TTC549 (cell line): Measurements from ENCODE around the gene PBRM1.

Source experiments
- FAIRE-seq: peaks from 2 replicates; lab custom pipeline; 2012; peaks lifted over from hg19 to GRCh38; lab: Jason Lieb, UNC

Gene PBRM1

DNA sequence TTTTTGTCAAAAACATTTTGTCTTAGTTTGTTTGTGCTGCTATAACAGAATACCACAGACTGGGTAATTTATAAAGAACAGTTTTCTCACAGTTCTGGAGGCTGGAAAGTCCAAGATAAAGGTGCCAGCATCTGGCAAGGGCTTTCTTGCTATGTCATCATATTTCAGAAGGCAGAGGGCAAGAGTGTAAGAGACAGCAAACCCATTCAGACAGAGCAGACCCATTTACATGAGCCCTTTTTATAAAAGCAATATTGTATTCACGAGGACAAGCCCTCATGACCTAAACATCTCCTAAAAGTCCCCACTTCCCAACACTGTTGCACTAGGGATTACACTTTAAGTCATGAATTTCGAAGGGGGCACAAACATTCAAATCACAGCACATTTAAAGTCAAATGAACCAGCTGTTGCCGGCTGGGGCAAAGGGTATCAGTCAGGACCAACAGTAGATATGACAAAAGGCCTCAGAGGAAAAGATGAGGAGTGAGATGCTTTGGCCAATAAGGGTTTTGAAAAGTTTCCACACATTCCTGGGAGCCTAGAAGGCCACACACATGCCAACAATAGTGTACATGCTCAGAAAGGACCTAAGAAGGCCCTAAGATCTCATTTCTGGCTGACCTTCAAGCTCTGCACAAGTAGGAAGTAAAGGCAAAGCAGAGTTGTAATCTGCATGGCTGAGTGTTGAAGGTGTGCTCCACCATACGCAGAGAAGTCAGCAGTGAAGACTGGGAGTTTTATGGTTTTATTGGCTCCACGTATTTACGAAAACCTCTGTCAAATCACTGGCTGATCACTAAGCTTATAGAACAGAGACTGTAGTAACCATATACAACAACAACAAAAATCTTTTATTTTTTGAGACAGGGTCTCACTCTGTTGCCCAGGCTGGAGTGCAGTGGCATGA, 111.4 kb downstream of the PBRM1 start:
- FAIRE-seq, result no peak

DNA sequence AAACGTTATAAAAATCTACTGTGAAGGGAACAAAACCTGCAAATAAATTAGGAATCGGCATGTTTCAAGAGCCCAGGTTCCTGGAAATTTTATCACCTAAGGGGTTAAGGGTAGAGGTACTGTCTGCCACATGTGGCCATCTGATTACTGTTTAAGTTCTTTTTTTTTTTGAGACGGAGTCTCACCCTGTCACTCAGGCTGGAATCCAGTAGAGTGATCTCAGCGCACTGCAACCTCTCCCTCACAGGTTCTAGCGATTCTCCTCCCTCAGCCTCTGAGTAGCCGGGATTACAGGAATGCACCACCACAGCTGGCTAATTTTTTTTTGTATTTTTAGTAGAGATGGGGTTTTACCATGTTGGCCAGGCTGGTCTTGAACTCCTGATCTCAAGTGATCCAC, 113.5 kb downstream of the PBRM1 start:
- FAIRE-seq, result no peak

DNA sequence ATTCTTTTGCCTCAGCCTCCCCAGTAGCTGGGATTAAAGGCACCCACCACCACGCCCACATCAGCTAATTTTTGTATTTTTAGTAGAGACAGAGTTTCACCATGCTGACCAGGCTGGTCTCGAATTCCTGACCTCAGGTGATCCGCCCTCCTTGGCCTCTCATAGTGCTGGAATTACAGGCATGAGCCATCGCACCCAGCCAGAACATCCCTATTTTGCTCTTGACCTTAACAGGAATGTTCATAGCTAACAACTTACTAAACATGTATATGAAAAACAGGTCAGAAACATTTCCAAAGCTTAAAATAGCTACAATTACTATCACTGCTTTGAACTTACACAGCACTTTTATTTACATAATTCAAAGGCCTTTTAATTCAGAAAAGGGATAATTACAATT, 115.6 kb downstream of the PBRM1 start:
- no peak for FAIRE-seq

DNA sequence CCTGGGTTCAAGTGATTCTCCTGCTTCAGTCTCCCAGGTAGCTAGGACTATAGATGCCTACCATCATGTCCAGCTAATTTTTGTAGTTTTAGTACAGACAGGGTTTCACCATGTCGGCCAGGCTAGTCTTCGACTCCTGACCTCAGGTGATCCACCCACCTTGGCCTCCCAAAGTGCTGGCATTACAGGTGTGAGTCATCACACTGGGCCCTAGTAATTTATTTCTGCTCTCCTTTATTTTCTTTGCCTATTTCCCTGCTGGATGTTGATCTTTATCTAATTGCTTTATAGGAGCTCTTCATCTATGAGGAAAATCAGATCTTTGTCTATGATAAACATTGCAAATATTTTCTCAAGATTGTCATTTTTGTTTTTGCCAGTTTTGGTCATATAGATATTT, 117.6 kb downstream of the PBRM1 start:
- no peak for FAIRE-seq

DNA sequence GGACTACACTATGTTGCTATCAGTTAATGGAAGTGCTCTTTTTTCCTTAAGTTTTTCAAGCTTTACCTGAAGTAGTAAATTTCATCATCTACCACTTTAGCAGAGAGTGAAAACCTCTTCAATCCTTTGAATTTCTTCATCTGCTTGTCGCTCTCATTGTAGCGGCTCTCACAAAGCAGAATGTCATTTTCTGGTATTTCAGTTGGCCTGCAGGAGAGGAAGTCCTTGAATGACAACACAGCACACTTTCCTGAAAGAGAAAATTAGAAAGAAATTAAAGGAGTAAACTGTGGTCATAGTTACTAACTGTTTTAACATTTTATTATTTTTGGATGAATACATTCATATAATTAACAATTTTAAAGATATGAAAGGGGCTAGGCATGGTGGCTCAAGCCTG, 121.7 kb downstream of the PBRM1 start:
- no peak for FAIRE-seq

DNA sequence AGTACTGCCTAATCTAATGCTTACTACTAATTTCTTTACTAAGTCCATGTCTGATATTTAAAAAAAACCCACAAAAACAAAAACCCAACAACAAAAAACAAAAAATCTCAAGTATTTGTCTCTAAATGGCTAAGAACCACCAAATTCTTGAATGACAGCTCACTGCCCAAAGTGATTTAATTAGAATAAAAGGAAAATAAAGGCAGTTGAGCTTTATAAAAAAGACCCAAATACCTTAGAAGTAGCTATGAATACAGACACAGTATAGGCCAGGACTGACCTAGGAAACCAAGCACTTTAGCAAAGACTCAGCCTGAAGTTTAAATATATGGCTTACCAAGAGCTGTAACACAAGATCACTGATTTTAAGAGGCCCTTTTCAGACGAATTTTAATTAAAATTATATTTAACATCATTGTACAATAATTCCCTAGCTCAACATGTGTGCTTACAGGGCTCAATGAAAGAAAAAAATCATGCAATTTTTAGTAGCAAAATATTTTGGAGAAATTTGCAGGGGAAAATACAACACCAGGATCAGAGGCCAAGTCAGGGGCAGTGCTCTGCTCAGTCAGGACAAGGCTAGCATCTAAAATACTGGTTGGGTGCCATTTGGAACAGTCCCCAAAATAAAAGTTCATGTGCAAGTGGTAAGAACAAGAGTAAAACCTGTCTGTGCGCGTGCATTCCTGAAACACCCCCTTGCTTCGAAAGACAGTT, 124.5 kb downstream of the PBRM1 start:
- no peak for FAIRE-seq

DNA sequence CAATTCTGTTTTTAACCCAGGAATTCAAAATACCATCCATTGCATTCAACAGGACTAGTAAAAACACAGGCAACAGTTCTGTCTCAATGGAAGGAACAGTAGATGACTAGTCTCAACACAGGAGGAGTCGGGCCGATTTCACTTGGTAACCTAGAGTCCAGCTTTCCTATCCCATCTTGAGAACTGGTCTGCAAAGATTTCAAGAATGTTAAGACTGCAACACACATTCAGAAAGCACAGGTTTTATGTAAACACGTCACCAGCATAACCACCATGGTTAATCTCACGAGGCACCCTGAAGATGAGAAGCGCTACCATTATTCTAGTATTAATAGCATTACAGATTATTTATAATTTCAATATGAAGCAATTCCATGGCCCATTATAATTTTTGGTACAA, 127.3 kb downstream of the PBRM1 start:
- no peak for FAIRE-seq

DNA sequence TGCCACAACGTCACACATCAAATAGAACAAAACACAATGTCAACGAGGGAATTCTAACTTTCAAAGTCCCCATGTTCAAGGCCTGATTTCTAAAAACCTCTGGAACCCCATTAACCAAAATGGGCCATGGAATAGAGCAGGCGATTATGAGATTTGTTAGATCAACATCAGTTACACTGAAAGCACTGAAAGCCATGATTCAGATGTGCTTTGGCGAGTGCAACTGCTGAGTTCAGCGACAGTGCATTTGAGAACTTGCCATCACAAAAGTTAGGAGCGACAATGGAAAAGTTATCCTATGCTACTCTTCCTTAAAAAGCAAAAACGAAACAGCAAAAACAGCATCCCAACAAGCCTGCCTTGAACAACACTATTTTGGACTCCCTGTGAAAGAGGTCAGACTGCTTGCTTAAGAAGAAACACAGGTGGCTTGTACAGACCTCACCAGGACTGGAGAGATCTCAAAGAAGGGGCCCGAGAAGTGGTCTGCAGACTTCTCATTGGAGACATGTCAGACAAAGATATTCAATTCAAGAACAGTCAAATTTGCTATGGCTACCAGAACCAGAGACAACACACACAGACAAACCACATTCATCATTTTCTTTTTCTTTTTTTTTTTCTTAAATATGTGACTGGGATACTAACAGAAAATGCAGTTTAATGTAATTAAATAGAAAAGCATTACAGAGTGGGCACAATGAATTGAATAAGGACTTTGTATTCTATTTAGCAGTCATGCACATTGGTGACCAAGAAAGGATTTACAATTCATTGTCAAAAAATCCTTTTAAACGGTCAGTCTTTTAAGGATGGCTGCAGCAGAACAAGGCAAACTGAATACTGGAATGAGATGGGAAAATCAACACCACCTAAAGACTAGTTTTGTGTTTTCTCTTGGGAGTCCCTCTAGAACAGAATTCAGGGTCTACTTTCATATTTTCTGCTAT, 128.4 kb downstream of the PBRM1 start:
- no peak for FAIRE-seq

DNA sequence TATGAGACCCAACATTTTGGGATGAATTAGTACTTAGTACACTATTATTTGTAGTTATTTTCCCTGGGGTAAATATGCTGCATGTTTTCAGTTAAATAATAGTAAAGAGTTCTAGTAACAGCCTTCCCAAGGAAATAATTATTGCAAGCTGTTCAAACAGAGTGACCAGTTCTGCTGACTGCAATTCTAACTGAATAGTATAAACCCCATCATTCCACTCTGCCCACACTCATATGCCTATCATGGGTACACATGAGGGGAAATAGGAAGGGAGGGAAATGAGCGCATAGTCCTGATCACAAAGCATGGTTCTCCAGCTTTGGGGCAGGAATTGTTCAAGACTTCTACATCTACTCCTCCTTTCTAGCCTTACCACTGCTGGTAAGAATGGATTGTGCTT, 130.7 kb downstream of the PBRM1 start:
- no peak for FAIRE-seq

DNA sequence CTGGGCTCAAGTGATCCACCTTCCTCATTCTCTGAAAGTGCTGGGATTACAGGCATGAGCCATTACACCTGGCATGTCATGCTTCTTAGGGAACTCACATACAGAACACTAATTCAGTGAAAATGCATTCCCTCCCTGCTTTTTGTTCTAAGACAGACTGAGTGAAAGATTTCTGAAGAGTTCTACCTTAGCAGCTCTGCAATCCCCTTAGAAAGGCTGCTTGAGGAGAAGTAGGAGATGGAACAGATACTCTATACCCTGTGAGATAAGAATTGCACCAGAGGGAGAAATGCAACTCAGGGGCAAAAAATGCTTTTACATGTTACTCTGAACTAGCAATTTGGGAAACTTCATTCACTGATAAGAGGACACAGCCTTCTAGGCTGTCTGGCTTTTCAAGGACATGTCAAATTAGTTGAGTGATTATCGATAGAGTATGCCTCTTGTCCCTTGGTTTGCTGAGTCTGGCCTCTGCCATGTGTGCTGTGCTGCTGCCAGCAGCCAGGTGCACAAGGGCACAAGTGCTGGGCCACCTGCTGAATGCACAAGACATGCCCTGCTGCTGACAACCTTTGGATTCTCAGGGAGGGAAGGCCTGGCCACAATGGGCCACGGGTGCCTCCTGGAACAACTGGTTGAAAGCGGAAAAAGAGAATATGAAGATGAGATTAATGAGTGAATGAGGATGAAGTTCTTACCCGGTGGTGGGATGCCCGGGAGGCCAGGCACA, 131.5 kb downstream of the PBRM1 start:
- no peak for FAIRE-seq

DNA sequence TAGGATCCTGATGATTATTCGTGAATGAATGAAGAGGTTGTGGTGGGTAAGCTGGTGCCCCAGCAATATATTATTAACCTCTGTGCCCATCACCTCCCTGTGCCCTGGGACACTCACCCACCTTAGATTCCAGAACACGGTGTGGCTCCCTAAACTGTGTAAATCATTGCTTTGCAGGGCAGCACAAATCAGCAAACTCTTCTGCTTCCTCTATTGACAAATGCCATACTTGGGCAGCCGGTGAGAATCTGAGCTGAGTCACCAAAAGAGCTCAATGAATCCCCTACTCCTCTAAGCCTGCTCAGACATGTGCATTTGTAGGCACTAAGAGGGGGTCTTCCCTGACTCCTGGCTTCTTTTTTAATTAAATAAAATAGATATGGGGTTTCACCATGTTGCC, 133.6 kb downstream of the PBRM1 start:
- no peak for FAIRE-seq

DNA sequence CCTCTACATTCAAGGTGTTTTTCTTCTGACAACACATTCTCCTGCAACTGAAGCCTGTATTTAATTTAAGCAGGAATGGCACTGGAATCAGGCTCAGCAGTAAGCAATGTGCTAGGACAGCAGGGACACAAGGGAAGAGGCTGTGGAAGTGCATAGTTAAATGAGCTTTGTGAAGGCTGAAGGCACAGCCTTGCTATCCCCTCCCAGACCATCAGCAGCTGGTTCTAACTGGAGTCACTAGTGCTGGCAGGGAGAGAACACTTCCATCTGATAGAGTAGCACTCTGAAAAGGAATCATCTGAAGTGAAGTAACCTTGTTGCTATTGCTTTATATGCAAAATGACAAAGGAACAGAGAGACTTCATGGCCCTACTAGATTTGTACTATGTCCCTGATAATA, 134.6 kb downstream of the PBRM1 start:
- FAIRE-seq, result no peak

DNA sequence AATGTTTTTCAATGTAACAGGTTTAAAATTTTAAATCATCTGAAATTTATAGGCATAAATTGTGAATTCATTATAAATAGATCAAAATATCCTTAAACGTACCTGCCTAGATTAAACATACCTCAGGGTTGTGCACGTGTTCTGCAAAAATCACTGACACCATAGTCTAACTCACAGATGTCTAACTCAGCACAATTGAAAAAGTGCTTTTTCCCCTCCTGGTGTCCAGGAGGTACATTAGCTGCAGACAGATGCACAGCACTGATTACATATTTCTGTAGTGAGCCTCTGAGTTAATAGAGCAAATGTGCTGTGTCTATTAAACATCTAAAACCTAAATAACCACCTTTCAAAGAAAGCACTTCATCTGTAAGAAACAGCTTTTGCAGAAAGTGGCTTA, 138.6 kb downstream of the PBRM1 start:
- no peak for FAIRE-seq

DNA sequence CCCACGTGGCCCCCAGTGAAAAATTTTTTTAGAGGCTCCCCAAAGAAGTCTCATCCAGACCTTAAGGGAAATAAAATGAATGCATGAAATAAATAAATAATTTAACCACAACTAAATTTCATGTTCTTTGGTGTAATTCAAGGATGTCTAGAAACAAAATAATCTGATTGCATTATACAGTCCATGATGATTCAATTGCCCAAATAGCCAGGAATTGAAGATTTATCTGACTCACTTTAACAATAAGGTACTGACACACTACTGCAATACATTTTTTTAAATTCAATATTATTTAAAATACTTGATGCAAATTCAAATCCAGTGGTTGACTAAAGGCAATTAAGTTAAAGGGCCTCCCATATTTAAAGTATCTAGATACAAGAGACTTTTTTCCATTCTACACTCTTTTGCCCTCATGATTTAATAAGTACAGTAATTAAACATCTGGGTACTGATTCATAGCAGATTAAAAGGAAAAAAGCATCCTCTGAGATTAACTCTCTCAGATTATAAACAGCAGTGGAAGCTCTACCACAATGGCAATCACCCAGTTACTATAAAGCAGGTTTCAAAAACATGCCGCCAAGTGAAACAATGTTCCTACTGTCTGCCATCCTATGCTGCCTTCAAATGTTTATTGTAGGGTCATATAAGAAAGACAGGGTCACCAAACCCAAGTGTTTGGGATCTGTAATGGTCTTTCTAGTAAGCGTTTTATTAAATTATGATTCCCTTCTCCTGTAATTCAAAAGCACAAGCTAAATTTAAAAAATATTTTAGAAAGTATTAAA, 139.4 kb downstream of the PBRM1 start:
- no peak for FAIRE-seq

DNA sequence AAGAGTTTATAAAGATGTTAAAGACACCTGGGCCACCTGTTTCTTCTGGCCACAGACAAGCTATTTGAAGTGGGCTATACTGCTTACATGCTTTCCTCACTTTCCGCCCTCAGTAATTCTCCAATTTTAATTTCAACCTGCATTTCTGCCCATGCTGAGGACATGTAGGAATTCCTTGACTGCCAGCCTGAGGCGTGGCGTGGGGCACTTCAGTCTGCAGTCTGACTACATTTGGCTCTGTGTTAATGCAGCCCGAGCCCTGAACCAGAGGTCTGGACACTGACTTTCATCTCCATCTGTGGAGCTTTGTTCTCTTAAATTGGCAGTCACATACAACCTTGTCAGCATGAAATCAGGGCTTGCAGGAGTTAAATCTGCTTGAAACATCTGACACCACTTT, 140.8 kb downstream of the PBRM1 start:
- FAIRE-seq, result no peak

DNA sequence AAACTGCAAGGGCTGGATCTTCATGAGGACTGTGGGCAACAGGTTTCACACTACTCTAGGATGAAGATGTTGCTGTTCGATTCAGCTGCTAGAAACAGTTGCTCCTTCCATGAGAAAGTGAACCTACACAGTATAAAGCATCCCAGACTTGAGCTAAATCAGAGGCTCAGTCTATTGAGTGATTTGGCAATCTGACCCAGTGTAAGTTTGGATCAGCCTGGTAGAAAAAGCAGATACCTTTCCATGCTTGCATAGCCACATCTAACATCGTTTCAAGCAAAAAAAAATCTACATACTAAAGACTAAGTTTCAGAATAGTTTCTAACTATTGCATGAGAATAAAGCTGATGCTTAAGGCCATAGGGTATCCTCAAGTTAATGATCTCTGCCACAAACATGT, 144.7 kb downstream of the PBRM1 start:
- FAIRE-seq, result no peak

DNA sequence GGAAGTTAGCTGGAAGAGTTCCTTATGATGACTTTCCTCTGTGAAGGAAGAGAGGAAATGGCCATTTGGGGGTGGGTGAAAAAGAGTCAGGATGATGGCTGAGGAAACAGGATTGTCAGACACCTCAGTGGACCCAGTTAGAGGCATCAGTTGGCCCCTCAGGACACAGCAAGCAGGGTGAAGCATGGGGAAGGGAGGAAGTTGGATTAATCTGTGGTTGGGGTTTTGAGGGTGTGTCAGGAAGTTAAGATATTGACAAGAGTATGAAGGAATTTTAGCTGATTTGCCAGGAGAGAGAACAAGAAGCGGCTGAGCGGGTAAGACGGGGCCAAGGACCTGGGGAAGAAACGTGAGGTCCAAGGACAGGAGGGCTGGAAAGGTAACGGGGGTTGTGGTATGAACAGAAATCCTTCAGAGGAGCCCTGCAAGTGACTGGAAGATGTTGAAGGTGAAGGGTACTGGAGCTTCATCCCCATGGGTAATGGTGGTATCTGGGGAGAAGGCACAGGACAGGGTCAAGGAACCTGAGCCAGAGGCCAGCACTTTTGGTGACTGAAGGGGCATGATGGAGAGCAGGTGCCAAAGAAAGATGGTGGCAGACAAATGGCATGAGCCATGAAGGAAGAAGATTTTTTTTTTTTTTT, 146.6 kb downstream of the PBRM1 start:
- FAIRE-seq, result no peak

DNA sequence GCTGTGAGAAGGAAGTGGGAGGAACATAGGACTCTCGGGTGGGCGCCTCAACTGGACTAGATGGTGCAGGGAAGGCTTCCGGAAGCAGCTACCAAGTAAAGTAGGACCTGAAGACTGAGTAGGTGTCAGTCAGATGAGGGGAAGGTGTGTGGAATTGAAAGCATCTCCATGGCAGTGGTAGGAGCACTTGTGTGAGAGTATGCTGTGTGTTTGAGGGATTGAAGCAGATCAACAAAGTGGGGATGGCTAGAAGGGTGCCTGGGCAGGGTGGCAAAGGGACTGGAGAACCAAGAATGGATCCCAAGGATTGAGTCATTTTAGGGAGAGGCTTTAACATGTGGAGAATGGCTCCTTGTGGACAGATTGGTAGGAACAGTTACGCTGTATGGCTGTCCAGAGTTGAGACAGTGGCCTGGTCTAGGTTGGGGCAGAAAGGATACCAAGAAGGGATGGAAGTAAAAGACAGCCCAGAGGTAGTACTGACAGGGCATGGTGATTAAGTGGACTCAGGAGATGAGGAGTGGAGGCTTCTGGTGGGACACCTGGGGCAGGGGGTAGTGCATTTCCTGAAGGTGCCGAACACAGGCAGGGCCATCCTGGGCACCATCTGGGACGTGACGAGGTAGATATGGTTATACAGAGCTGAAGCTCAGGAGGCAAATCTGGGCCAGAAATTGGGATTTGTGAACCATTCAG, 147.8 kb downstream of the PBRM1 start:
- FAIRE-seq, result no peak

DNA sequence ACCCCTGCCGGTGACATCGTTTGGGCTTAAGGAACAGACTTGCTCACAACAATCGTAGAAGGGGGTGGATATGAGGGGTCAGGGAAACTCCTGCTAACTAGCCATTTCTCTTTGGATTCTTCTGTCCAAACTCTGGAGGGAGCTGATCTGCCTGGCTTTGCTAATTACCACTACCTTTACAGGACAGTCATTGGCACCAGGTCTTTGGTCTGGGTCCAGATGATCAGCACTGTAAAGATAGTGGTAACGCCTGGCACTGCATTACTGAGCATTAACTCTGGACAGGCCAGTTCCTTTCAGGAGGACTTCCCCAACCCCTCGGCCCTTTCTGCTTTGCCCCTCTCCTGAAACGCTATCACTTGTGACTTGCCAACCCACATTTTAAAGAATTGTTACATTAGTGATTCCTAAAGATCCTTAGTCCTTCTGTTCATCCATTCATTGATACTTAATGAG, 148.5 kb downstream of the PBRM1 start:
- no peak for FAIRE-seq
